HG03575 (cell line): ENCODE data around the gene LYZL6.

ENCODE experiments used
- ATAC-seq: cut with Tn5 transposase; IDR thresholded peaks from one replicate; pipeline ENCODE4 v1.9.1; 2021; ENCODE audit not compliant: unreplicated experiment, insufficient number of reproducible peaks, low FRiP score; ENCODE audit errors: extremely low read depth

The LYZL6 gene

GRCh38 chr17:35892091-35893035 is 51.1 kb downstream of the LYZL6 start:
- no peak for ATAC-seq

- no peak for ATAC-seq
These were observed 52.2 kb downstream of the LYZL6 start for GRCh38 chr17:35891269-35891668.

GRCh38 chr17:35890774-35891155 is 52.7 kb downstream of the LYZL6 start:
- no peak for ATAC-seq

- no peak for ATAC-seq
These were observed 53.4 kb downstream of the LYZL6 start for GRCh38 chr17:35889818-35890773.

GRCh38 chr17:35889241-35889640 is 54.3 kb downstream of the LYZL6 start:
- no peak for ATAC-seq
